HepG2 (cell line): ENCODE measurements around the gene BTRC.

ENCODE experiments used
- CTCF ChIP-seq: sonication (generic); formaldehyde crosslinking; IDR thresholded peaks from 2 replicates; pipeline ENCODE4 v1.5.0; 2020; ENCODE audit warnings: mild to moderate bottlenecking, missing genetic modification reagents, moderate library complexity
- ELF1 ChIP-seq: sonication (generic); formaldehyde crosslinking; IDR thresholded peaks from 2 replicates; pipeline ENCODE4 v1.4.0; 2020; ENCODE audit warnings: missing genetic modification reagents
- HDAC6 ChIP-seq: fragments of 200-600 bp; sonication (generic); IDR thresholded peaks from 2 replicates; pipeline ENCODE4 v1.7.0; 2017; ENCODE audit warnings: mild to moderate bottlenecking, antibody characterized with exemption, low read length, low read depth
- MYPOP ChIP-seq: sonication (generic); formaldehyde crosslinking; IDR thresholded peaks from 2 replicates; pipeline ENCODE4 v1.8.1; 2023; ENCODE audit warnings: mild to moderate bottlenecking, moderate library complexity, missing genetic modification reagents
- PATZ1 ChIP-seq: sonication (generic); formaldehyde crosslinking; IDR thresholded peaks from 2 replicates; pipeline ENCODE4 v1.4.0; 2020; ENCODE audit warnings: missing genetic modification reagents
- POLR2AphosphoS5 ChIP-seq: IDR thresholded peaks from 2 replicates; pipeline ENCODE4 v1.6.1; 2012; ENCODE audit warnings: low read depth, low read length
- RAD21 ChIP-seq: fragments of 450-650 bp; formaldehyde crosslinking; IDR thresholded peaks from 2 replicates; pipeline ENCODE4 v1.5.0; 2020; ENCODE audit warnings: mild to moderate bottlenecking
- SMARCE1 ChIP-seq: fragments of 450-650 bp; IDR thresholded peaks from 2 replicates; pipeline ENCODE4 v1.6.1; 2017; ENCODE audit warnings: borderline replicate concordance
- TCF7L2 ChIP-seq: IDR thresholded peaks from 2 replicates; pipeline ENCODE4 v1.6.1; 2011; ENCODE audit warnings: mild to moderate bottlenecking, low read depth, low read length, moderate library complexity
- THRA ChIP-seq: sonication (generic); formaldehyde crosslinking; IDR thresholded peaks from 2 replicates; pipeline ENCODE4 v1.4.0; 2020; ENCODE audit warnings: missing genetic modification reagents, borderline replicate concordance
- U2AF1 ChIP-seq: fragments of 200-400 bp; formaldehyde crosslinking; optimal IDR thresholded peaks from 2 replicates; pipeline ENCODE3; 2017; ENCODE audit warnings: mild to moderate bottlenecking, low read depth, low read length
- YY1 ChIP-seq: IDR thresholded peaks from 2 replicates; pipeline ENCODE4 v1.6.1; 2011; ENCODE audit warnings: low read length, low read depth, moderate library complexity, mild to moderate bottlenecking; ENCODE audit not compliant: insufficient read depth, insufficient replicate concordance

GRCh38 chr10:101400585-101400984 lies 46.6 kb downstream of the BTRC start:
- TF ChIP-seq YY1 (no peak), SMARCE1 (no peak), RAD21 (CRISPR knock-in tag) (no peak), PATZ1 (CRISPR knock-in tag) (no peak), TCF7L2 (no peak), MYPOP (CRISPR knock-in tag) (no peak), CTCF (CRISPR knock-in tag) (no peak), THRA (CRISPR knock-in tag) (no peak), HDAC6 (no peak), ELF1 (CRISPR knock-in tag) (no peak), POLR2AphosphoS5 (no peak), U2AF1 (no peak)
